ENCODE results near the gene CLEC5A.
"Not testable (repeated sequence)": the region's sequence is repeated elsewhere in the genome, so short reads cannot be mapped to it uniquely, and the experiment has no call there.

CLEC5A gene

GRCh38 chr7:141911391-141911790 lies 35.4 kb downstream of the CLEC5A start:
- TF ChIP-seq EZH2phosphoT487 (IDR thresholded peaks at IDR 0.05; ENCODE audit: borderline replicate concordance): no peak
- no peak for TF ChIP-seq CTCF (conservative IDR thresholded peaks at IDR 0.05; ENCODE audit: low read length)
- Histone ChIP-seq H3K4me1 (ENCODE audit: insufficient read depth, low read length, poor library complexity, severe bottlenecking) (no peaks in the 10 kb centered on the region), H3K79me2 (ENCODE audit: insufficient read depth, low read length) (no peaks in the 10 kb centered on the region), H3K9ac (ENCODE audit: low read depth, low read length, poor library complexity, severe bottlenecking) (no peak overlapping the region), H3K27me3 (ENCODE audit: insufficient read depth, low read length, poor library complexity, severe bottlenecking) (no peaks in the 10 kb centered on the region), H3F3A (ENCODE audit: low read depth) (no peaks in the 10 kb centered on the region), H3K9me3 (ENCODE audit: insufficient read depth, low read depth, low read length) (no peaks in the 10 kb centered on the region), H3K36me3 (ENCODE audit: insufficient read depth, low read length) (no peaks in the 10 kb centered on the region), H2AFZ (ENCODE audit: low read length) (no peak overlapping the region), H3K4me2 (ENCODE audit: low read depth, low read length, poor library complexity, severe bottlenecking) (no peak overlapping the region), H4K20me1 (ENCODE audit: insufficient read depth, low read length, poor library complexity, severe bottlenecking) (no peaks in the 10 kb centered on the region), H3K4me3 (ENCODE audit: low read length, poor library complexity, severe bottlenecking) (no peak overlapping the region), H3K9me2 (replicated peaks; ENCODE audit: low read depth, low read length) (no peaks in the 10 kb centered on the region)

GRCh38 chr7:141906285-141906684 lies 40.5 kb downstream of the CLEC5A start:
- H3K4me3 ChIP-seq (ENCODE audit: low read length, poor library complexity, severe bottlenecking): no peak overlapping the region
- H3K9me3 ChIP-seq (ENCODE audit: insufficient read depth, low read depth, low read length): no peaks in the 10 kb centered on the region
- H3K27me3 ChIP-seq (ENCODE audit: insufficient read depth, low read length, poor library complexity, severe bottlenecking): no peaks in the 10 kb centered on the region
- no peaks in the 10 kb centered on the region for H3K79me2 ChIP-seq (ENCODE audit: insufficient read depth, low read length)
- H3F3A ChIP-seq (ENCODE audit: low read depth): no peaks in the 10 kb centered on the region
- no peaks in the 10 kb centered on the region for H3K9me2 ChIP-seq (replicated peaks; ENCODE audit: low read depth, low read length)
- H3K9ac ChIP-seq (ENCODE audit: low read depth, low read length, poor library complexity, severe bottlenecking): no peak overlapping the region
- H3K36me3 ChIP-seq (ENCODE audit: insufficient read depth, low read length): no peaks in the 10 kb centered on the region
- no peaks in the 10 kb centered on the region for H4K20me1 ChIP-seq (ENCODE audit: insufficient read depth, low read length, poor library complexity, severe bottlenecking)
- H3K4me2 ChIP-seq (ENCODE audit: low read depth, low read length, poor library complexity, severe bottlenecking): no peak overlapping the region
- H3K4me1 ChIP-seq (ENCODE audit: insufficient read depth, low read length, poor library complexity, severe bottlenecking): no peaks in the 10 kb centered on the region
- H2AFZ ChIP-seq (ENCODE audit: low read length): no peak overlapping the region
- TF ChIP-seq CTCF (conservative IDR thresholded peaks at IDR 0.05; ENCODE audit: low read length) (no peak), EZH2phosphoT487 (IDR thresholded peaks at IDR 0.05; ENCODE audit: borderline replicate concordance) (no peak)

GRCh38 chr7:141899366-141899765 lies 47.4 kb downstream of the CLEC5A start:
- not testable (repeated sequence) for H3K4me3 ChIP-seq (ENCODE audit: low read length, poor library complexity, severe bottlenecking); H3K9me2 ChIP-seq (replicated peaks; ENCODE audit: low read depth, low read length); H3K4me1 ChIP-seq (ENCODE audit: insufficient read depth, low read length, poor library complexity, severe bottlenecking); H3K9ac ChIP-seq (ENCODE audit: low read depth, low read length, poor library complexity, severe bottlenecking); H3K36me3 ChIP-seq (ENCODE audit: insufficient read depth, low read length); H3K79me2 ChIP-seq (ENCODE audit: insufficient read depth, low read length); H4K20me1 ChIP-seq (ENCODE audit: insufficient read depth, low read length, poor library complexity, severe bottlenecking); H3K27me3 ChIP-seq (ENCODE audit: insufficient read depth, low read length, poor library complexity, severe bottlenecking); H3K9me3 ChIP-seq (ENCODE audit: insufficient read depth, low read depth, low read length); H3K4me2 ChIP-seq (ENCODE audit: low read depth, low read length, poor library complexity, severe bottlenecking); H3F3A ChIP-seq (ENCODE audit: low read depth); H2AFZ ChIP-seq (ENCODE audit: low read length)

- H3K79me2 ChIP-seq (ENCODE audit: insufficient read depth, low read length): no peaks in the 10 kb centered on the region
- H3K4me2 ChIP-seq (ENCODE audit: low read depth, low read length, poor library complexity, severe bottlenecking): no peak overlapping the region
- H2AFZ ChIP-seq (ENCODE audit: low read length): no peak overlapping the region
- no peaks in the 10 kb centered on the region for H3K36me3 ChIP-seq (ENCODE audit: insufficient read depth, low read length)
- no peaks in the 10 kb centered on the region for H3K27me3 ChIP-seq (ENCODE audit: insufficient read depth, low read length, poor library complexity, severe bottlenecking)
- no peaks in the 10 kb centered on the region for H3K9me3 ChIP-seq (ENCODE audit: insufficient read depth, low read depth, low read length)
- no peaks in the 10 kb centered on the region for H3K9me2 ChIP-seq (replicated peaks; ENCODE audit: low read depth, low read length)
- no peak for TF ChIP-seq CTCF (conservative IDR thresholded peaks at IDR 0.05; ENCODE audit: low read length)
- no peak overlapping the region for H3K9ac ChIP-seq (ENCODE audit: low read depth, low read length, poor library complexity, severe bottlenecking)
- H4K20me1 ChIP-seq (ENCODE audit: insufficient read depth, low read length, poor library complexity, severe bottlenecking): no peaks in the 10 kb centered on the region
- no peaks in the 10 kb centered on the region for H3F3A ChIP-seq (ENCODE audit: low read depth)
- no peak overlapping the region for H3K4me3 ChIP-seq (ENCODE audit: low read length, poor library complexity, severe bottlenecking)
- H3K4me1 ChIP-seq (ENCODE audit: insufficient read depth, low read length, poor library complexity, severe bottlenecking): no peaks in the 10 kb centered on the region
Observed at GRCh38 chr7:141891336-141891735, 55.4 kb downstream of the CLEC5A start.

Data from Loucy (cell line).